SH-SY5Y (cell line): ENCODE results near the gene PREP.

ENCODE experiments used
- GATA2 ChIP-seq: IDR thresholded peaks from 2 replicates; pipeline ENCODE4 v1.6.1; 2011; ENCODE audit warnings: mild to moderate bottlenecking, low read depth, low read length
- GATA3 ChIP-seq: IDR thresholded peaks from 2 replicates; pipeline ENCODE4 v1.6.1; 2011; ENCODE audit warnings: low read depth, mild to moderate bottlenecking, low read length, moderate library complexity

DNA sequence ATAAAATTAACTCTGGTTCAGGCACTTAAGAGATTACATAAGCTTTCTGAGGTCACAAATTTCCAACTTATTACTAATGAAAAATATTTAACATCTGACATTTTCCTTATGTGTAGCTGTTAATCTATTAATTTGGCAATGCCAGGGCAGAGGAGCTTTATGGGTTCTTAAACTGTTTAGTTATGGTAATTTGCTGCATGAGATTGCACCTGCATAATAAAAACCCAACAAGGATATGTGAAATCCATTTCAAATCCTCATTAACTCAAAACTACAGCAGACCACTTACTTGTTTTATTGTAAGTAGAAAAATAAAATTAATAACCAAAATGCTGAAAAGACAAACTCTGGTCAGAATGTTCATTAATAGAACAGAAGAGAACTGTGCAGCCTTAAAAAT is 98.1 kb downstream of the PREP start:
- TF ChIP-seq GATA2, result no peak
- TF ChIP-seq GATA3, result no peak
